A172 (cell line): ENCODE data around the gene ALKBH1. TPM values are rescaled to one million over a fixed set of nuclear protein-coding genes. Genes with fewer than 3 reads are reported as not detected.
"Not testable (repeated sequence)": the region's sequence is repeated elsewhere in the genome, so short reads cannot be mapped to it uniquely, and the experiment has no call there.

Experiments used
- DNase-seq: peaks from one replicate; pipeline ENCODE4 v3.0.0-alpha.2; 2015; ENCODE audit warnings: low spot score
- total RNA-seq: library from RNA; depleted of rRNA; stranded (reverse); fragments of >200 nt; shearing (Covaris generic); gene quantifications from 2 replicates; pipeline ENCODE4 v1.2.3, GENCODE V29; 2014; rRNA removed

ALKBH1 gene, protein sequence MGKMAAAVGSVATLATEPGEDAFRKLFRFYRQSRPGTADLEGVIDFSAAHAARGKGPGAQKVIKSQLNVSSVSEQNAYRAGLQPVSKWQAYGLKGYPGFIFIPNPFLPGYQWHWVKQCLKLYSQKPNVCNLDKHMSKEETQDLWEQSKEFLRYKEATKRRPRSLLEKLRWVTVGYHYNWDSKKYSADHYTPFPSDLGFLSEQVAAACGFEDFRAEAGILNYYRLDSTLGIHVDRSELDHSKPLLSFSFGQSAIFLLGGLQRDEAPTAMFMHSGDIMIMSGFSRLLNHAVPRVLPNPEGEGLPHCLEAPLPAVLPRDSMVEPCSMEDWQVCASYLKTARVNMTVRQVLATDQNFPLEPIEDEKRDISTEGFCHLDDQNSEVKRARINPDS
- total RNA-seq = 7.0 and 14.2 TPM in 2 replicates

DNA sequence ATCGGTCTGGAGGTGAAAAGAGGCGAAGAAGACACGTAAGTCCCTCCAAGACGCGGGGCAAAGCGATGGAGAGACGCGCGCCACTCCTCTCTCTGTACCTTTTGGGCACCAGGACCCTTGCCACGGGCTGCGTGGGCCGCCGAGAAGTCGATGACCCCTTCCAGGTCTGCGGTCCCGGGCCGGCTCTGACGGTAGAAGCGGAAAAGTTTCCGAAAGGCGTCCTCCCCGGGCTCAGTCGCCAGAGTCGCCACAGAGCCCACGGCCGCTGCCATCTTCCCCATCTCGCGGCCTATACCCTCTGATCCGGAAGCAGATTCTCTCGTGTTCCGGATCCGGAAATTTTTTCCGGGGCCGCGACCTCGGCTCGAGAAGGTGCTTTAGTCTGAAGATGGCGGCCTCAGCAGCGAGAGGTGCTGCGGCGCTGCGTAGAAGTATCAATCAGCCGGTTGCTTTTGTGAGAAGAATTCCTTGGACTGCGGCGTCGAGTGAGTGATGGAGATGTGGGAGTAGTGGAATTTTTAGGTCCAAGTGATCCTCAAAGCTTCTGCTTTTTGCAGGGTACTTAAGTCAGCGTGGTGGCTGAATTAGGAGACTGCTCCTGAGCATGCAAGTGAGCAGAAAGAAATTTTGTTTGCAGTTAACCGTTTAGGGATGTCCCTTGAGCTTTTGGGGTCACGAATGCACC is at the start of gene ALKBH1, which contains the start of gene SLIRP:
Gene ALKBH1, minus strand, starts transcription at position 300 of the 685 bp plus-strand sequence. Its CDS starts 19 bp downstream, at position 281.
Gene SLIRP, plus strand, starts transcription at position 380 of the 685 bp plus-strand sequence. Its CDS starts 9 bp downstream, at position 389.
- peak; percentile 65 for DNase-seq

DNA sequence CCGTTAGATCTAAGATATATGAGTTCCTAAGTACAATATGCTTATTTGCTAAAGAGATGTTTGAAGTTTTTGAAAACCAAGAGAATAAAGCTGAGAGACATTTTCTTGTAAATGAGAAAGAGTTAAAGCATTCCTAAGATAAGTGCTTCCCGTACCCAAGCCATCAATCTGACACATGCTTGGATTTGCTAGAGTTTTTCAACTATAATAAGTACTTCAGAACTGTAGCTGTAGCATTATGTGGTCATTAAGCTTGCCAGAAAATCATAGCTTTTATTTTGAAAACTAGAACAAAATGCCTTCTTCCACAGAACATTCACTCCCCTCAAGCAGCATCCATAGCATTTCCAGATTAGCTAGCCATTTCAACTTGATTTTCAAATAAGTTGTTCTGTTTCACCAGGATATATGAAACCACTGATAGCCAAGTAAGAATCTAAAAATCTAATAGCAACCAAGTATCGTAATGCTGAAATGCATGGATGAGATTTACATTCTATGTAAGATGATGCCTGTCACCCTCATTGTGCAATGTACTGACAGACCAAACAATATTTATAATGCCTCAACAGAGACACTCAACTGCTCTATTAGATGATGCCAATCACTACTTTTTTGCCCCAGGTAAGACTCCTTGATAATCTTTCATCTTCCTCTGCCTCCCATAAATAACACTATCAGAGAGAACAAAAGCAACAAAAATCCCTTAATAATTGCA is 45.1 kb upstream of the ALKBH1 start:
- no peak for DNase-seq

DNA sequence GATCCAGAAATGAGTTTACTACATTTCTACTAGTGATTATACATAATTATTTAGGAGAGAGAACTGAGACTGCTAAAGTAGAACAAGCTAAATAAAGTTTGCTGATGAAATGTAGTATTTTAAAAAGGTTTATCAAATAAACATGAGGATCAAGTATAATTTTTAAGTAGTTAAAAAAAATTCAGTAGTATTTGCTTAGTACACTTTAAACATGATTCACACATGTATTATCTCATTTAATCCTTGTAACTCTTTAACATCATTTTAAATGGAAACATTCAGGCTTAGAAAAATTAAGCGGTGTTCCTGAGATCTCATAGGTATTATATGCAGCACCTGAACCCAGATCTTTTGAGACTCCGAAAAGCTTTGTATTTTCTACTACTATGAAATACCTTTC is 44.4 kb upstream of the ALKBH1 start:
- DNase-seq = no peak

DNA sequence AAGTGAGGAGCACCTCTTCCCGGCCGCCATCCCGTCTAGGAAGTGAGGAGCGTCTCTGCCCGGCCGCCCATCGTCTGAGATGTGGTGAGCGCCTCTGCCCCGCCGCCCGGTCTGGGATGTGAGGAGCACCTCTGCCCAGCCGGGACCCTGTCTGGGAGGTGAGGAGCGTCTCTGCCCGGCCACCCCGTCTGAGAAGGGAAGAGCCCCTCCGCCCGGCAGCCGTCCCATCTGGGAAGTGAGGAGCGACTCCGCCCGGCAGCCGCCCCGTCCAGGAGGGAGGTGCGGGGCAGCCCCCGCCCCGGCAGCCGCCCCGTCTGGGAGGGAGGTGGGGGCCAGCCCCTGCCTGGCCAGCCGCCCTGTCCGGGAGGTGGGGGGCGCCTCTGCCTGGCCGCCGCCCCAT is 39.6 kb upstream of the ALKBH1 start:
- not testable (repeated sequence) for DNase-seq

DNA sequence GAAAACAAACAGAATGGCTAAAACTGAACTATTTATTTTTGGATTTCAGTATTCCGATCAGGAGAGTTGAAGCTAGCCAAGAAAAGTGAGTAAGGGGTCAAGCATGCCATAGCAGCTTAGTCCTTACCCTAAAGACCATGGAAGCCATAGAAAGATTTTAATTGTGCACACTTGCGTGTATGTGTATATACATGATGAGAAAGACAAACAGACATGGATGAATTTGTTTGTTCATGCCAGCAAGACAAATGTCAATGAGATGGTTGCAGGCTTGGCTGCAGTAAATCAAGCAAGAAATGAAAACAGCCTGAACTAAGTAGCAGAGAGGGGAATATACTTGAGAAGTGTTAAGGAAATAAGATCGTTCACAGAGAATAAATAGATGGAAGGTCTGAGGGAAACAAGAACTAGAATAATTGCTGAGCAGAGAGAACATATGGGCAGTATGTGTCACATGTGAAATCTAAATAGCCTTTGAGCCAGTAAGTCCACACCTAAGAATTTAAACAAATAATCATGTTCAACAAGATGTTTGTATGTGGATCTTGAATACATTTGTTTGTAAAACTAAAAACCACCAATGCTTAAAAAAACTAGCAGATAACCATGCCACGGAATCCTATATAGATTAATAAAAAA is 38.4 kb upstream of the ALKBH1 start:
- DNase-seq = no peak

DNA sequence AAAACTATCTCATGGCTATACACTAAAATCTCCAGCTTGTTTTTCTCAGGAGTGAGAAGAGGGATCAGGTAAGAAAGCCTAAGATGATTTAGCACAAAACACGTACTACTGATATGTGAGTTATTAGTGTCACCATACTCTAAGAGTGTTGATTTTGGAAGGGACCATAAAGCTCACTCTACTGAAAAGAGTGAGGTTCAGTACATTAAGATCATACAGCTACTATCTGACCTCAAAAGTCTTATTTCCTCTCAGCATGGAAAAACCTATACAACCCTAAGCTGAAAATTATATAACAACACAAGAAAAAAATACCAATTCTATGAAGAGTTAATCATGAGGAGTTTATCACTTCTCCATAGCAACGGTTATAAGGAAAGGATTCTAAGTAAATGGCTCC is 33.6 kb upstream of the ALKBH1 start:
- DNase-seq = no peak

DNA sequence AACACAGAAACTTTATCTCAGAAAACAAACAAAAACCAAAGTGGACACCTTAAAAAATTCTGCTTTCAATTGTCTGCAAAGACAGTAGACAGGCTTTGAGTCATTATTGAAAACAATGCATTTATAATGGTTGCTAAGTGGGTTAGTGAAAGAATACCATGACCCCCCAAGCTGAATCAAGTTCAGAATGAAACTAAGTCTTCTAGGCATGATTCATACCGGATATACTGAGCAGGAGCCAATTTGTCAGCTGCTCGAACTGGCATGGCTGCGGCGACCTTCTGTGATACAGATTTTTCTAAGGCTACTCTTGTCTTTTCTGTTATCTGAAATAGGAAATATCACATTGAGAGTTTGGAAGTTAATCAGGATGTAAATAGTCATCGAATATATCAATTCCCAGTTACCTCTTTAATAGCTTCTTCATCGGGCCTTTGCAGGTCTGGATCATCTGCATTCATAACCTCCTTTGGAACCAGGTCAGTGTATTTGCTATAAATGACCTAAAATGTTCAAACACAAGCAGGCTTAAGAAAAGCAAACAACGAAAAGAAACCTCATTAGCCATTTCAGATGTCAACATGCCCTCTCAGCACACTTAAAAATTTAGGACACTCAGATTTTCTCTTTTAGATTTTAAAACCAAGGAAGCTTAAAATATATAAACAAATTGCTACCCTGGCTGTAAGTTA is 30.9 kb upstream of the ALKBH1 start:
- peak; percentile 16 for DNase-seq

DNA sequence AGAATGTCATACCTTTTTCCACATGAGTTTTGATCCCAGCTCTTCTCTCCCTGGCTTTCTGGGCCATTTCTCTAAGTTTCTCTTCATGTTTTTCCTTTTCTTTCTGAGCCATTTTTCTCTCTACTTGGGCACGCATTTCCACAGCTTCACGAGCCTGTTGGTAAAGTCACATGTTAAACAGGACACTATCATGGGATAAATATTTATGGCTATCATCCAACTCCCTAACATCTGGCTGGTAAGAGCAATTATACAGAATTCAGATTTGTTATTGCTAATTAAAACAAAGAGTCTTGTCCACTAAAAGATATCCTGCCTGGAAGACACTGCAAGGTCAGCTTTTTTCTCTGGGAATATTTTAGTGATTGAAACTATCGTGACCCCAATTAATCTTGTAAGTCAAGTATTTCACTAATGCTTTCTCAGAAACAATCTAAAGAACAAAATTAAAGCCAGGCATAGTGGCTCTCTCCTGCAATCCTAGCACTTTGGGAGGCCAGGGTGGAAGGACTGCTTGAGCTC is 23.2 kb upstream of the ALKBH1 start:
- no peak for DNase-seq

DNA sequence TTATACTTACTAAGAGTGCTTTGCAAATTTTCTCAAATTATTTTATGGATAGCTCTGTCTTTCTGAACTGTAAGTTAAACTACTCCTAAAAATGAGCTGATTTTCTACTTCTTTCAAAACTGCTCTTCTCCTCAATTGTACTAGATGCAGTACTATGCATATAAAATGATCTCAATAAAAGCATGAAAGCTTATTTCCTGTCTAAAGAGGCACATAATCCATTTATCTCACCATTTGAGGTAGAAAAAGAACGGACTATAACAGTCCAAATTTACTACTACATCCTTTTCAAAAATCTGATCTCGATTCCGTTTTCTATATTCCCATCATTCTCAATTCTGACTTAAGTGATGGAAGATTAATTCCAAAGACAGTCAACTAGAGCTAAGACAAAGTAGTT is 14.5 kb upstream of the ALKBH1 start:
- no peak for DNase-seq

DNA sequence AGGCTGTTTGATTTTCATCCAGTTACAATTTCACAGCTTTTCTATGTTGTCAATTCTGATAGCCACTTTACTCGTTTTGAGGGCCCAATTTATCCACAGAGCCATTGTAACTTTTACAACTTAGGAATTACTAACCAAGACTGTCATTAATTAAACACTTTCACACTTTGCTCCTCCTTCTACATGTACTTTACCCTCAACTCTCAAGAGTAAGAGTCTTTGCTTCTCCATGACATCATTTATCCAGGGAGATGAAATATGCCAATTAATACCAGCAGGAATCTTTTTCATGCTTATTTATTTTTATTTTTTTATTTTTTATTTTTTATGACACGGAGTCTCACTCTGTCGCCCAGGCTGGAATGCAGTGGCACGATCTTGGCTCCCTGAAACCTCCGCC is 13.6 kb upstream of the ALKBH1 start:
- no peak for DNase-seq

DNA sequence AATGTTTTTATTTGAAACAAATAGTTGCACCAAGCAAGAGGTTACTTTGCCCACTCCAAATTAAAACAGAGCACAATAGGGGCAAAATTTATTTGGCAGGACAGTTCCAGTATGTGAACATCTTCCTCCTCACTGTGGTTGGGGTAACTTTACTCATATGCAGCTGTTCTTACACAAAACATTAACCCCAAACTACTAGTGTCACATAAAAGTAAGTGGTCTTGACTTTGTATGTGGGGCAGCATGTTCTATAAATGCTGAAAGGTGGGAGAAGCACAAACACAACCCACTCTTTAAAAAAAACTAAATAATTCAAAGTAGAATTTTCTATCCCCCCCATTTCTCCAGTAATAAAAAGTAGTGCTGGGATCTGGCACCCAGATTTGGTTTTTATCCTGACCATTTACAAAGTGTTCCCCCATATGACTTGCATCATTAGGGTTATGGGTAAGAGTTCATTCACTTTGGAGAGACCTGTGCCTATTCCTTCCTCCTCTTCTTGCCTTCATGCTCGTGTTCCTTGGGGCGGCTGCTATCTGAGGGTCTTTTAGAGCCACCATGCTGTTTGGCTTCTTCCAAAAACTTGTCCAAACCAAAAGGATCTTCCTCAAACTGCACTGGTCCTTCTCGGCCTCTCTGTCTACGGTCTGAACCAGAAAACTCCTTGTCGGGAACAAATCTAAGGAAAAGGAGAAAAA is 9.9 kb upstream of the ALKBH1 start:
- DNase-seq = no peak

DNA sequence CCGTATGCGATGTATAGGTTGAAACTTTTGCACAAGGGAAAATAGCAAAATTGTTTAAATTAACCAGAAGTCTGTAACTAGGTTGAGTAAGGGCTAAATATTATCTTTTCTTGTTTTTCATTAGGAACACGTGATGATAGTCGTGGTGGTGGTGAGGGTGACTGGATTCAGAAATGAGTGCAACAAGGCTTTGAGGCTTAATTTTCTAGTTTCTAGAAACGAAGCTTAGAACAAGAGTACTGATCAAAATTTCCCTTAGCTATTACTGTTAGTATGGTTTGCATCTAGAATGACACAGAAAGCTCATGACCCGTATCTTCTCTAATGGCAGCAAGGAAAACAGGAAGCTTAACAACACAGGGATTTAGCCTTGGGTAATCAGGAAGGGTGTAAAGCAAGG is 7.1 kb upstream of the ALKBH1 start:
- no peak for DNase-seq

DNA sequence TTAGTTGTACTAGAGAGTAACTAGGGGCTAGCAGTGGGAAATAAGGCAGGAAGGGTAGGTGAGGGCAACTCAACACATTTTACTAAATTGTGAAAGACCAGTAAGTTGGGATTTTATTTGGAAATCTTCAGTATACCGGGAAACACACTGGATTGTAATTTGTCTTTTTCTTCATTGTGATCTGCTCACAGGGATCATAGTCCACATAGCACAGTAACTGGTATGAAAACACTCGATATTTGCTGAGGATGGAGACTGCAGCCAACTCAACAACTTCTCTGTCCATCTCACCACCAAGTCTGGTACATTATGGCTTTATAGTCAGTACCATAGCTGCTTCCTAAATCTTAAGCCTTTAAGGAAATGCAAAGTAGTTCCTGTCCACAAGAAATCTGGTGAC is 2.5 kb upstream of the ALKBH1 start:
- DNase-seq = no peak

DNA sequence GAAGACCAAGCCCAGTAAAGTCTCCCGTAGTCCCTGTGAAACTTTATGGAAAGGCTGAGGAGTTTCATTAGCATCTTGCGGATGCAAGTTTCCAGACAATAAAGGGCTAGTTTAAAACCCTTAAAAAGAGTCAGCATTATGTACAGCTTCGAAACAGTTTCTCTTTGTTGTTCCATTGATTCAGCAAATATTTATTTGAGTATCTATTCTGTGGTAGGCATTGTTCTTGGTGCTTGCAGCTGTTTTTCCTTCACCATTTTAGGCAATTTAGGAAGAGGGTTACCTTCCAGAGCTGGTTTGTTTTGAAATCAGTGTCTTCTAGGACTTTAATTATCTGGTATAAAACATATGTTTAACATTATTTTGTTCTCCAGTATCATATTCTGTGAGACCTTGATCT is 1.6 kb upstream of the ALKBH1 start:
- no peak for DNase-seq

DNA sequence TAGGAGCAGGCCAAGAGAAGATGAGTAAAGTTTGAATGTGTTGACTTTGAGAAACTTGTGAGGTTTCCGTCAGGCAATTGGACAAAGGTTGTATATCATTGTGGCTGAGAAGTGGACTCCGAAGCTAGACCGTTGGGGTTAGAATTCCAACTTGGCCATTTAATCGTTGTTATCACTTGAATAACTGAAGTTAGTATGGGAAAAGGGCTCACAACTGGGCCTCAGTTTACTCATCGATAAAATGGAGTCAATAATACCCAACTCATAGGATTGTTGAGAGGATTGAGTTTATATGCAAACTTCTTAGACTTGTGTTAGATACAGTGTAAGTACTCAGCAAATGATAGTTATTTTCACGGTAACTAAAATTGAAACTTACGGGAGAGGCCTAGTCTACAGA is 926 bp upstream of the ALKBH1 start:
- no peak for DNase-seq

DNA sequence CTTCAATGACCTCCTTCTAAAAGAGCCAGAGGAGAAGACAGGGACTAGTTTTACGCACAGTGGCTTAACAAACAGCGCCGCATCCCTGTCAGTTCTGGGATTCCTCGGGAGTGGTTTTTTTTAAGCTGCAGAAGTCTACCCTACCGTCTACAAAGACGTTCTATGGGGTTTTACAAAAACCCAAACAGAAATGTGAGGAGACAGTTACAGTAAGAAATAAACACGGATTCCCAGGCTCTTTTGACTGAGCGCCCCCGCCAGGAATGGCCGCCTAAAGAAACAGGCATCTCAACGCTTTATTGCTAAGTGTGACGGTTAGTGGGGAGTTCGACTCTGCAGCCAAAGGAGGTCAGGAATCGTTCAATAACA is 484 bp downstream of the ALKBH1 start:
- peak; percentile 20 for DNase-seq

DNA sequence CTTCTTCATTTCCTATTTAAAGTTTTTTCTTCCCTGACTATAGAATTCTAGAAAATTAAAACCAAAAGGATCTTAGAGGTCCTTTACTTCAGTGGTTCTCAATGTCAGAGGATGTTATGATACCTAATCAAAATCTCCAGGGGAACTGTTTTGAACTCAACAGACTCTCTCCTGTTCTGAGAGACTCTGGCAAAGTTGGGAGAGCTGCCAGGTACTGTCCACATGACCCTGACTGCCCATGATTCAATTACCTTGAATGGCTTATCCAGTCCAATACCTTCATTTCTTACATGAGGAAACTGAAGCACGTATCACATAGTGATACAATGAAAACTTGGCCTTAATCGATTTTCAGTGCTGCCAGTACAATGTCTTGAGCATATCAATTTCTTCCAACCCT is 16.6 kb downstream of the ALKBH1 start:
- DNase-seq = no peak

DNA sequence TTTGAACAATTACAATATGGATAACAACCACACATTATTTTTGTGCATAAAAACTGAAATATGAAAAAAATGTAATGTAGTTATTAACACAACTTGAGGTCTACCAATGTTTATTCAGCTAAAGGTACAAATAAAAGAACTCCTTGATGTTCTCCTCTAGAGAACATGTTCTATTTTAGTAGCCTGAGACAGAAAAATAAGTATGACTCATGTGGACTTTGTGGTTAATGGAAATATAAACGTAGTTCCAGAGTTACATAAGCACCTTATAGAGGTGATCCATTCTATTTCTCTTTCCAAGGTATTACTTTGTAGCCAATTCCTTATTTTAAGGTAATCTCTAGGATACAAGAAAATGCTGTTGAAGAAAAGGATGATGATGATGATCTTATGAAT is 25.7 kb downstream of the ALKBH1 start:
- DNase-seq = peak; percentile 10

DNA sequence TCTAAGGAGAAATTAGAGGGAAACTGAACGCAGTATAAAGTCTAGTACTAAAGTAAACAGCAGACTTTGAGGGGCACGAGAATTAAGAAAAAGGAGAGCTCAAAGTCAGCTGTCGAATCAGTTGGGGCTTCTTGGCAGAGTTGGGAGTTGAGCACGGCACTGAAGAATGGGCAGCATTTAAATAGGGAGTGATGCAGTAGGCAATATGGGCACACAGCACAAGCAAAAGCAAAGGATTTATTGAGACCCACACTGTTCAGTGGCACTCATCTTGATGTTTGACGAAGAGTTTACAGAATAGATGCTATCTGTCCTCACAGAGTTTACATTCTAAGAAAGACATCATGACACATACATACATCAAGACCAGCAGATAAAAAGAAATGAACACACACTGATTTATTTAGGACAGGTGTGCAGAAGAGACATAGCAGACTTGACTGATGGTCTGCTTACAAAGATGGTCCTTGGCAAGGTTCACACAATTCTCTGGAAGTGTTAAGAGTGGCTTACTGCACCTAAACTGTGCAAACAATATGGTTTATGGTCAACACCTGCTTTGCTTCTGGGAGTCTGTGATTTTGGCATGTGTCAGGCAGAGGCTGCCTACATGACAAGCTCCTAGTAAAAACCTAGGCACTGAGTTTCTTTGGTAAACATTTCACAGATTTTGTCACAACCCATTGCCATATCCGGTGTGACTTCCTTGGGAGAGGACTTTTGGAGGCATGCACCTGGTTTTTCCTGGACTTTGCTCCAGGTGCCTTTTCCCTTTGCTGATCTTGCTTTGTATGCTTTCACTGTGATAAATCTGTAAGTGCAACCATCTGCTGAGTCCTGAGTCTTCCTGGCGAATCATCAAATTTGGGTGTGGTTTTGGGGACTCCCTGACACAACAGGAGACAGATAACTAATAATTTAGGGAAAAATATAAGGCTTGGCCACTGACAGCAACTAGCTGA is 26.3 kb downstream of the ALKBH1 start:
- peak; percentile 17 for DNase-seq
